G401 (cell line): Measurements from ENCODE around the gene SPECC1L. TPM values are rescaled to one million over a fixed set of nuclear protein-coding genes. Genes with fewer than 3 reads are reported as not detected.

Experiments used
- DNase-seq: peaks from one replicate; pipeline ENCODE4 v3.0.0-alpha.2; 2015; ENCODE audit warnings: low spot score
- in situ Hi-C: cut with HindIII; loops from 2 replicates; pipeline ENCODE4 v1.10.0; 2016; ENCODE audit warnings: low sequenced_read_pairs, mixed read lengths
- total RNA-seq: library from RNA; depleted of rRNA; stranded (reverse); fragments of >200 nt; shearing (Covaris generic); gene quantifications from 2 replicates; pipeline ENCODE4 v1.2.3, GENCODE V29; 2014

SPECC1L gene
- total RNA-seq, 1 experiment from 2014 or later = 12.0 TPM

- in situ Hi-C loops = no loop called here
- no peak for DNase-seq
These were observed 68.3 kb downstream of the SPECC1L start for GRCh38 chr22:24338726-24339451.

GRCh38 chr22:24339452-24339747, 68.8 kb downstream of the SPECC1L start:
- no peak for DNase-seq
- in situ Hi-C loops = no loop called here

DNA sequence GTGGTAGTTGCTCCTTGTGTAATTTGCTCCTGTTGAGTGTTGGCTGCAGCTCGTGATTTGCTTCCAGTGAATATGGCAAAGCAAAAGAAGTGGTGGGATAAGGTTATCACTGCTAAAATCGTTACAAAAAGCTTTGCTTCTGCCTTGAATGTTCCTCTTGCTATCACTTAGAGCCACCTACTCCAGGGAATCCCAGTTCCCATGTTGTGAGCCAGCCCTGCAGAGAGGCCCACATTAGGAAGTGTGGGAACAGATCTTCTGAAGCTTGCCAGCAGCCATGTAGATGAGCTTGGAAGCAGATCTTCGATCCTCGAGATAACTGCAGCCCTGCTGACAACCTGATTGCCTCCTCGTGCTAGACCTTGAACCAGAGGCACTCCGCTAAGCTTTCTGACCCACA, 71.0 kb downstream of the SPECC1L start:
- in situ Hi-C loops = no loop called here
- no peak for DNase-seq

GRCh38 chr22:24350627-24351026, 80.0 kb downstream of the SPECC1L start:
- in situ Hi-C loops = no loop called here
- no peak for DNase-seq

- in situ Hi-C loops = no loop called here
- DNase-seq = no peak
These were observed 82.5 kb downstream of the SPECC1L start for GRCh38 chr22:24353121-24353520.

- no peak for DNase-seq
- in situ Hi-C loops = no loop called here
These were observed 84.9 kb downstream of the SPECC1L start for GRCh38 chr22:24355574-24355973.

- in situ Hi-C loops = no loop called here
- DNase-seq = no peak
These were observed 86.9 kb downstream of the SPECC1L start for GRCh38 chr22:24357547-24357946.

DNA sequence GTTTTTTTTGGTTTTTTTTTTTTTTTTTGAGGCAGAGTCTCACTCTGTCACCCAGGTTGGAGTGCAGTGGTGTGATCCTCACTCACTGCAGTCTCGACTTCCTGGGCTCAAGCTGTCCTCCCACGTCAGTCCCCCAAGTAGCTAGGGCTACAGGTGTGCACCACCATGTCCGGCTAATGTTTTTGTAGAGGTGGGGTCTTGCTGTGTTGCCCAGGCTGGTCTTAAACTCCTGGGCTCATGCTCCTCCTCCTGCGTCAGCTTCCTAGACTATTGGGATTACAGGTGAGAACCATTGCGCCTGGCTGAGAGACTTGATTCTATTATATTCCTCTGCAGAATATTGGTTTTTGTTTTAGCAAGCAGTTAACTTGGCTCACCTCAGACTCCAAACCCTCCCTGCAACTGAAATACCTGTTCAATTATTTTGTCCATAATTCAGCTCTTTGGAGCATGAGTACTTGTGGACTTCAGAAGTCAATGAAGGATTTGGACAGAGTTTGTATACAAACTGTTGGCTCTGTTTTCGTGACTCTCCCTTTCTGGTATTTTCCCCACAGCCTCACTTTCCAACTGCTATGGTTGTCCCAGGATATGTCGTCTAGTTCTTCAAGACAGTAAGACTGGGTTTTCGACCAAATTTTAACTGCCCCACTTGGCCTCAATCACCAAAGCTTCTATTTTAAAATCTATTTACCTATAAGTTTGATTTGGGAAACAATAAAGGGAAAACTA, 87.6 kb downstream of the SPECC1L start:
- in situ Hi-C loops = no loop called here
- DNase-seq = no peak

DNA sequence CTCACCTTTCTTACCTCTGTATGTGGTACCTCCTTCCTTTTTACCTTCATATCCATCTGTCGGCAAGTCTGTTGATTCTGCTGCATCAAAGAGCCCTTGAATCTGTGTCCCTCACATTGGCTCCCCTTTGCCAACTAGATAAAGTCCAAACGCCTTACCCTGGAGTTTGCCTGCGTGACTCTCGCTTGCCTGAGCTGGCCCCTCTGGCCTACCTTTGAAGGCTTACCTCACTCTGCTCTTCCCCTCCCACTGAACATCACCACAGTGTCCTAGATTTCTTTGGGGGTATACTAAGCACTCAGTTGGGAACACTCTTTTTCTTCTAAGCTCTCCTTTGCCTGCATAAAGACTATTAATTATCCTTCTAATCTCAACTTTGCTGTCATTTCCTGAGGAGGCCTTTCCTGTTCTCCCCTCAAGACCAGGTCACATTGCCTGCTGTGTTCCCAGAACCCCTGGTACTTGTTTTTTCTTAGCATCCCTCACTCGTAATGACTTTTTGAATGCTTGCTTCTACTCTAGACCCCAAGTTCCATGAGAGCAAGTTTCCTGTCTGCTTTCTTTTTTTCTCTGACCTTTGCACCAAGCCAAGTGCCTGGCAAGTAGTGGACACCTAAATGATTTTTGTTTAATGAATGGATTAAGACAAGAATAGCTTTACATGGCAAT, 89.0 kb downstream of the SPECC1L start:
- no peak for DNase-seq
- in situ Hi-C loops = no loop called here

- in situ Hi-C loops = no loop called here
- DNase-seq = no peak
These were observed 91.5 kb downstream of the SPECC1L start for GRCh38 chr22:24361976-24362646.

GRCh38 chr22:24363243-24363642, 92.6 kb downstream of the SPECC1L start:
- DNase-seq = no peak
- in situ Hi-C loops = no loop called here

DNA sequence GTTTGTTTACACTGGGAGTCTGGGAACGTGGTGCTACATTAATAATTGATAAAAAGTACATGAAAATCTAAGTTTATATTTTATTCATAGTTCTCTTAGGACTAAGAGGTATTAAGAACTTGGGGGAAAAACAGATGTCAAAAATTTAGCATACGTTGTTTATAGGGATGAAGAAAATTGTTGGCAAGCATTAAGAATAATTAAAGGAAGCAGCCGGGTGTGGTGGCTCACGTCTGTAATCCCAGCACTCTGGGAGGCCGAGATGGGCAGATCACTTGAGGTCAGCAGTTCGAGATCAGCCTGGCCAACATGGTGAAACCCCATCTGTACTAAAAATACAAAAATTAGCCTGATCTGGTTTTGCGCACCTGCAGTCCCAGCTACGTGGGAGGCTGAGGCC, 96.1 kb downstream of the SPECC1L start:
- no peak for DNase-seq
- in situ Hi-C loops = no loop called here

DNA sequence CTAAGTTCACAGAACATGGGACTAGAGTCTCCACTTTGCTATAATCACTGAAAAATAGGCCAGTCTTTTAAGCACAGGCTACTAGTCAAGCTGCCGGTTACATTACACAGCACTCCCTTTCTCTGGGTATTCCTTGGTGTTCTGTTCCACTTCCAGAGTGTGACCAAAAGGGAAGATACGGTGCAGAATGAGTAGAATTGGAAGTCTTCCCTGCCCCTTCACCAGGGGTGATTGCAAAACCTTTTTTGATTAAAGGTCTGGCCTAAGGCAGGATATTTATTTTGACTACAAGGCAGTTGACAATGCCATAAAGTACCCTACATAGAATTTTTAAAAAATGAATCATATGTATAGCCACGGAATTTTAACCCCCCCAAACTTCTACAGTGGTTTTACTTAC, 97.2 kb downstream of the SPECC1L start:
- no peak for DNase-seq
- in situ Hi-C loops = no loop called here

- in situ Hi-C loops = no loop called here
- no peak for DNase-seq
These were observed 99.8 kb downstream of the SPECC1L start for GRCh38 chr22:24370401-24370800.

DNA sequence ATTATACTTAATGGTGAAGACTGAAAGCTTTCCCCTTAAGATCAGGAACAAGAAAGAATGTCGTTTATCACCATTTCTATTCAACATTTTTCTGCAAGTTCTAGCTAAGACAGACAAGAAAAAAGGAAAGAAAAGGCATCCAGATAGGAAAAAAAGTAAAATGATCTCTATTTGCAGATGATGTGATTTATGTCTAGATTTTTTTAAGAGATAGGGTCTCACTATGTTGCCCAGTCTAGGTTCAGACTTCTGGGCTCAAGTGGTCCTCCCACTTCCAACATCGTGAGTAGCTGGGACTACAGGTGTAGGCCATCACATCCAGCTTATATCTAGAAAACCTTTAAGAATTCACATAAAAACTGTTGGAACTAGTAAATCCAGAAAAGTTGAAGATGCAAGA, 105.4 kb downstream of the SPECC1L start:
- no peak for DNase-seq
- in situ Hi-C loops = no loop called here

DNA sequence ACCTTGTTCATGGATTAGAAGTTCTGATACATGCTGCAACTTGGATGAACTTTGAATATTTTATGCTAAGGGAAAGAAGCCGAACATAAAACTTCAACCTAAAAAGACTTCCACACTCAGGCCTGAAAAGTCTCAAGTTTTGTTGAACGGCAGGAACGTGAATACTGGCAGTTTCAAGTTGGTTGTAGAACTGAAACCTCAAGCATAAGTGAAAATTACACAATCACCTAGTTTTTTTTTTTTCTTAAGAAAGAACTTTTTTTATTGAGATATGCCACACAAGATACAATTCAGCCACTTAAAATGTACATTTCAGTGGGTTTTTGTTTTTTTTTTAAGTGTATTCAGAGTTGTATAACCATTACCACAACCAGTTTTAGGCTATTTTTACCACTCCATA, 106.0 kb downstream of the SPECC1L start:
- in situ Hi-C loops = no loop called here
- DNase-seq = no peak

DNA sequence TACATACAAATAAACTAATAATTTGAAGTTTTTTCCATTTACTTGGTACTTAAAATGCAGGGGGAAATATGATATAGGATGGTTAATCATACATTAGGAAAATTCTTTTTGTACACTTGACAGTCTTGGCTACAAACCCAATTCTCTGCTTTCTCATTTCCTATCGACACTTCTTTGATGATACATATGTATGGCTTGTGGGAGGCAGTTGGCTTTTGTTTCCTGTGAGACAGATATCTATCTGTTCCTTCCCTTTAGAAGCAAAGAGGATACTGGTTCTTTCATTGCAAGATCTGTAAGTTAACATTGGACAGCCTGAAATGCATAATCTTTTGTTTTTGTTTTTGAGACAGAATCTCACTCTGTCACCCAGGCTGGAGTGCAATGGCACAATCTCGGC, 108.9 kb downstream of the SPECC1L start:
- DNase-seq = no peak
- in situ Hi-C loops = no loop called here

DNA sequence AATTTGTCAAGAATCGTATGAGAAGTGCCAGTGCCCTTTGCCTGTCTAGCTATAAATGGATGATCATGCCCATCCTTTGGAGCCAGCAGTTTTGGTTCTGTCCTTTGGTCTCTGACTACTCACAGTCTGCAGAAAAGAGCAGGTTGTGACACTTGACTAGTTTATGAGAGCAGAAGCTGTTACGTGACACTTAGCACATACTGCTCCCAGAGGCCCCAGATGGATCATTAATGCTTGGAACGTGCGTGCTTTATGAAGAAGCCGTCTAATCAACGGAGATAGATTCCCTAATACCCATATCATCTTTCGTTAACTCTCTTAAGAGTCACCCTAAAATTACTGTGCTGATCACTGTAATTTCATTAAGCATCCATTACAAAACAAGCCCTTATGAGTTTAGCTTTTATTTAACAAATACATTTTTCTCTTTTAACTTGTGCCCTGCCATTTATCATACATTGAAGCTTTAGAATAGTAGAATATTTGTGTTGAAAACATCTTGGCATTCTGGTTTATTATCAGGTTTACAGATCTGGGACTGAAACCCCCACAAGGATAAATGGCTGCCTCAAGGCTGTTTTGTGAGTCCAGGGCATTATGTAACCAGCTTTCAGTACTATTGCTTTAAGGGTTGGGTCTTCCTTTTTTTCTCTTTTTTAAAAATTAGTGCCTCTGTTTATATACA, 109.7 kb downstream of the SPECC1L start:
- in situ Hi-C loops = no loop called here
- DNase-seq = peak; percentile 20

- DNase-seq = no peak
- in situ Hi-C loops = no loop called here
These were observed 110.2 kb downstream of the SPECC1L start for GRCh38 chr22:24380905-24381230.

- DNase-seq = no peak
- in situ Hi-C loops = no loop called here
These were observed 112.4 kb downstream of the SPECC1L start for GRCh38 chr22:24383061-24383460.
